Subcutaneous preadipocyte (primary cell): ENCODE measurements around the gene RGS9. TPM values are rescaled to one million over a fixed set of nuclear protein-coding genes. Genes with fewer than 3 reads are reported as not detected.

Source experiments
- small RNA-seq: library from RNA; depleted of rRNA; stranded (forward); fragments of <200 nt; gene quantifications from one replicate; pipeline ENCODE3, GENCODE V24; 2012
- total RNA-seq: library from RNA; depleted of rRNA; stranded (reverse); fragments of >200 nt; gene quantifications from 2 replicates; pipeline ENCODE4 v1.2.3, GENCODE V29; 2012

RGS9 gene
- 1.6 and 2.2 TPM in 2 replicates for total RNA-seq

GRCh38 chr17:65137021-65137939 lies at the start of gene RGS9:
RGS9 (plus strand) TSS chr17:65137370; CDS start chr17:65137541, 171 bp downstream.

Small RNAs within 50 kb of the gene (small RNA-seq; reads per million reads assigned to genes)
- gene AC060771.1 = not detected

Other genes starting within 250 kb of the RGS9 start
- gene LRRC37A3, start 217.9 kb upstream of the RGS9 start, total RNA-seq = 3.3 and 8.4 TPM in 2 replicates
- 44.8 and 53.2 TPM in 2 replicates for gene GNA13, start 80.6 kb upstream of the RGS9 start, total RNA-seq